Breast epithelium (tissue), 3 donors: ENCODE data around the gene DNM3.

ENCODE experiments used
- CTCF ChIP-seq, 3 donors: fragments of 450-650 bp; IDR thresholded peaks; one replicate each; pipeline ENCODE4 v1.5.1; 2016 to 2017; ENCODE audit warnings: antibody characterized with exemption in 3 of 3, mild to moderate bottlenecking in 3 of 3, moderate library complexity in 3 of 3
- POLR2A ChIP-seq: fragments of 450-650 bp; IDR thresholded peaks from one replicate; pipeline ENCODE4 v1.6.1; 2016; ENCODE audit warnings: antibody characterized with exemption, mild to moderate bottlenecking, moderate library complexity
- POLR2AphosphoS5 ChIP-seq, 3 donors: sonication (generic); formaldehyde crosslinking; IDR thresholded peaks; one replicate each; pipeline ENCODE4 v1.6.1; 2017; ENCODE audit warnings: antibody characterized with exemption in 3 of 3

- TF ChIP-seq CTCF (IDR thresholded peaks at IDR 0.05) (no peak), POLR2A (no peak), POLR2AphosphoS5 (IDR thresholded peaks at IDR 0.05) (no peak)
Observed at GRCh38 chr1:171841931-171842761, 848 bp downstream of the DNM3 start.
